H1 (cell line): ENCODE data around the gene TBC1D16. TPM values are rescaled to one million over a fixed set of nuclear protein-coding genes. Genes with fewer than 3 reads are reported as not detected.

Experiments
- CTCF ChIA-PET: fragments of 300-600 bp; sonication (Branson Sonifier 250); formaldehyde crosslinking; loops from one replicate; lab custom pipeline; 2021; ENCODE audit not compliant: partially characterized antibody; lab: Charles Lee
- POLR2A ChIA-PET: fragments of 300-600 bp; sonication (Branson Sonifier 250); formaldehyde crosslinking; loops from one replicate; lab custom pipeline; 2021; ENCODE audit warnings: inconsistent platforms; ENCODE audit not compliant: partially characterized antibody; lab: Charles Lee
- DNase-seq, 2 experiments: peaks; one replicate each; pipeline versions ENCODE4 v3.0.0 to v3.0.0-alpha.2; 2010 to 2022; ENCODE audit warnings: low spot score in 2 of 2, low read depth in 1 of 2, mixed read lengths in 1 of 2
- FAIRE-seq: peaks from 2 replicates; lab custom pipeline; 2011; peaks lifted over from hg19 to GRCh38; lab: Jason Lieb, UNC
- H2AFZ ChIP-seq: 2 replicates; pipeline ENCODE4 v1.8.1; 2012; ENCODE audit warnings: low read length, inconsistent platforms
- H2AK5ac ChIP-seq: 2 replicates; pipeline ENCODE4 v1.6.1; 2013; ENCODE audit warnings: low read depth, low read length
- H2BK120ac ChIP-seq: replicated peaks from 2 replicates; pipeline ENCODE3; 2013; ENCODE audit warnings: low read depth, low read length, inconsistent platforms
- H2BK12ac ChIP-seq: 2 replicates; pipeline ENCODE4 v1.6.1; 2013; ENCODE audit warnings: low read depth, low read length
- H2BK15ac ChIP-seq: 2 replicates; pipeline ENCODE4 v1.6.1; 2013; ENCODE audit warnings: low read length
- H2BK20ac ChIP-seq: 2 replicates; pipeline ENCODE4 v1.6.1; 2013; ENCODE audit warnings: low read length
- H2BK5ac ChIP-seq: 2 replicates; pipeline ENCODE4 v1.6.1; 2013; ENCODE audit warnings: low read depth, low read length
- H3K14ac ChIP-seq: 2 replicates; pipeline ENCODE4 v1.6.1; 2013; ENCODE audit warnings: inconsistent platforms; ENCODE audit not compliant: insufficient read length
- H3K18ac ChIP-seq: 2 replicates; pipeline ENCODE4 v1.6.1; 2013; ENCODE audit warnings: low read length; ENCODE audit errors: extremely low read depth
- H3K23ac ChIP-seq: 2 replicates; pipeline ENCODE4 v1.6.1; 2013; ENCODE audit warnings: inconsistent platforms; ENCODE audit not compliant: insufficient read length
- H3K23me2 ChIP-seq: 2 replicates; pipeline ENCODE4 v1.6.1; 2013; ENCODE audit warnings: low read depth, low read length
- H3K27ac ChIP-seq: 2 replicates; pipeline ENCODE4 v1.6.1; 2011; ENCODE audit warnings: low read depth, low read length, inconsistent platforms
- H3K27me3 ChIP-seq, 4 experiments: replicated peaks in 1 of 4; 1 replicate in 1 of 4; 2 replicates in 3 of 4; pipeline versions ENCODE4 v1.6.1 to v1.8.1; 2011 to 2013; ENCODE audit warnings: low read length in 3 of 4, mild to moderate bottlenecking in 3 of 4, inconsistent platforms in 2 of 4, mixed read lengths in 2 of 4, moderate library complexity in 1 of 4; ENCODE audit not compliant: control insufficient read depth in 3 of 4, insufficient read depth in 3 of 4; ENCODE audit errors: extremely low read depth in 1 of 4
- H3K36me3 ChIP-seq, 4 experiments: 2 replicates each; pipeline versions ENCODE4 v1.6.1 to v1.8.1; 2011 to 2013; ENCODE audit warnings: mild to moderate bottlenecking in 4 of 4, low read length in 3 of 4, moderate library complexity in 2 of 4, control low read depth in 1 of 4, inconsistent platforms in 1 of 4; ENCODE audit not compliant: insufficient read depth in 4 of 4, control insufficient read depth in 2 of 4
- H3K4ac ChIP-seq: replicated peaks from 2 replicates; pipeline ENCODE3; 2013; ENCODE audit warnings: low read length, low read depth, mixed read lengths, inconsistent platforms; ENCODE audit not compliant: insufficient read length
- H3K4me1 ChIP-seq, 4 experiments: replicated peaks in 1 of 4; 1 replicate in 1 of 4; 2 replicates in 3 of 4; pipeline versions ENCODE4 v1.6.1 to v1.8.1; 2011 to 2013; ENCODE audit warnings: low read length in 3 of 4, inconsistent platforms in 2 of 4, mixed read lengths in 1 of 4; ENCODE audit not compliant: insufficient read depth in 4 of 4, control insufficient read depth in 3 of 4
- H3K4me2 ChIP-seq, 2 experiments: 2 replicates each; pipeline versions ENCODE4 v1.6.1 to v1.8.1; 2011 to 2013; ENCODE audit warnings: low read depth in 2 of 2, low read length in 2 of 2, control low read depth in 1 of 2, inconsistent platforms in 1 of 2, mild to moderate bottlenecking in 1 of 2; ENCODE audit not compliant: insufficient read depth in 1 of 2
- H3K4me3 ChIP-seq, 4 experiments: fragments of 200-600, 300-600 bp in 1 of 4; sonication (generic), shearing (Covaris generic), sonication (Bioruptor Twin) in 1 of 4; 2 replicates each; pipeline versions ENCODE4 v1.5.1 to v1.8.1; 2011 to 2016; ENCODE audit warnings: low read length in 4 of 4, low read depth in 3 of 4, control low read depth in 2 of 4, inconsistent platforms in 2 of 4, mild to moderate bottlenecking in 2 of 4, mixed read lengths in 1 of 4, moderate library complexity in 1 of 4; ENCODE audit not compliant: insufficient read depth in 2 of 4; ENCODE audit errors: extremely low read depth in 1 of 4
- H3K56ac ChIP-seq: replicated peaks from 2 replicates; pipeline ENCODE3; 2013; ENCODE audit warnings: low read depth, mild to moderate bottlenecking, mixed read lengths, low read length, inconsistent platforms; ENCODE audit not compliant: insufficient read length
- H3K79me1 ChIP-seq: 2 replicates; pipeline ENCODE4 v1.6.1; 2013; ENCODE audit warnings: low read depth, low read length, control low read depth
- H3K79me2 ChIP-seq, 2 experiments: 2 replicates each; pipeline versions ENCODE4 v1.6.1 to v1.8.1; 2012 to 2013; ENCODE audit warnings: low read length in 2 of 2, mild to moderate bottlenecking in 2 of 2, inconsistent platforms in 1 of 2; ENCODE audit not compliant: insufficient read depth in 2 of 2, control insufficient read depth in 1 of 2
- H3K9ac ChIP-seq, 4 experiments: replicated peaks in 1 of 4; 1 replicate in 1 of 4; 2 replicates in 3 of 4; pipeline versions ENCODE4 v1.6.1 to v1.8.1; 2011 to 2013; ENCODE audit warnings: low read depth in 3 of 4, low read length in 3 of 4, control low read depth in 2 of 4, mild to moderate bottlenecking in 2 of 4, moderate library complexity in 2 of 4, inconsistent platforms in 1 of 4; ENCODE audit errors: extremely low read depth in 1 of 4
- H3K9me3 ChIP-seq, 2 experiments: 2 replicates each; pipeline versions ENCODE4 v1.6.1 to v1.8.1; 2012 to 2013; ENCODE audit warnings: mild to moderate bottlenecking in 2 of 2, moderate library complexity in 2 of 2, control low read depth in 1 of 2, inconsistent platforms in 1 of 2, low read depth in 1 of 2, low read length in 1 of 2, mixed read lengths in 1 of 2; ENCODE audit not compliant: insufficient read depth in 2 of 2
- H4K20me1 ChIP-seq, 2 experiments: replicated peaks in 1 of 2; 2 replicates each; pipeline versions ENCODE3 to v1.8.1; 2011 to 2013; ENCODE audit warnings: inconsistent platforms in 2 of 2, low read length in 2 of 2, mild to moderate bottlenecking in 1 of 2; ENCODE audit not compliant: insufficient read depth in 2 of 2, control insufficient read depth in 1 of 2
- H4K5ac ChIP-seq: 2 replicates; pipeline ENCODE4 v1.6.1; 2013; ENCODE audit warnings: low read length, low read depth, mixed read lengths, inconsistent platforms; ENCODE audit not compliant: insufficient read length
- H4K8ac ChIP-seq: 2 replicates; pipeline ENCODE4 v1.8.0; 2013; ENCODE audit warnings: mild to moderate bottlenecking, moderate library complexity, low read length, inconsistent platforms; ENCODE audit not compliant: insufficient read depth; ENCODE audit errors: extremely low read depth
- H4K91ac ChIP-seq: replicated peaks from 2 replicates; pipeline ENCODE3; 2013; ENCODE audit warnings: low read length, mixed read lengths, inconsistent platforms; ENCODE audit not compliant: insufficient read length
- PHF8 ChIP-seq: fragments of 200-600 bp; sonication (generic); conservative IDR thresholded peaks from 2 replicates; pipeline ENCODE4 v1.7.1; 2012; ENCODE audit warnings: low read depth, mild to moderate bottlenecking, inconsistent platforms, low read length, moderate library complexity
- RBBP5 ChIP-seq: IDR thresholded peaks from 2 replicates; pipeline ENCODE4 v1.7.1; 2012; ENCODE audit warnings: low read depth, mild to moderate bottlenecking, inconsistent platforms, low read length, moderate library complexity, borderline replicate concordance
- TEAD4 ChIP-seq: IDR thresholded peaks from 2 replicates; pipeline ENCODE4 v1.6.1; 2012; ENCODE audit warnings: low read depth, low read length, inconsistent platforms, mixed read lengths
- WGBS, 2 experiments: shearing (Covaris generic) in 1 of 2; methylation state at CpG; one replicate each; pipeline versions ENCODE4 v1.1.6 to v1.1.7; 2013 to 2015; ENCODE audit warnings: low lambda C conversion rate in 2 of 2, mixed read lengths in 2 of 2, inconsistent platforms in 1 of 2, low coverage in 1 of 2, missing lambda C conversion rate in 1 of 2; ENCODE audit not compliant: insufficient replicate concordance in 2 of 2, insufficient coverage in 1 of 2, insufficient read length in 1 of 2; ENCODE audit errors: extremely low coverage in 1 of 2, missing lambda C conversion rate in 1 of 2; 5-methylcytosine and 5-hydroxymethylcytosine counted together
- polyA plus RNA-seq, 7 experiments: library from polyadenylated mRNA; depleted of rRNA in 3 of 7; stranded (reverse) in 5 of 7; unstranded in 2 of 7; fragments of >200 nt in 5 of 7; fragments of 200-250 nt in 2 of 7; gene quantifications; 1 replicate in 5 of 7; 2 replicates in 1 of 7; 4 replicates in 1 of 7; pipeline versions ENCODE4 v1.2.1 to v1.2.3, GENCODE V29; 2011 to 2013; ENCODE audit warnings: missing spikeins in 2 of 7, mixed read lengths in 2 of 7
- total RNA-seq: library from RNA; stranded (reverse); fragmentation: NEBNext Ultra II Directional; extraction: Animal tissue kit (Norgen Biotek cat#: 25700); gene quantifications from 2 replicates; pipeline ENCODE4 v1.2.1, GENCODE V29; 2021
- TF ChIP-seq, protein P1 (sequence below): IDR thresholded peaks from 2 replicates; pipeline ENCODE4 v1.6.1; 2011; ENCODE audit warnings: low read depth, mild to moderate bottlenecking, low read length; ENCODE audit not compliant: insufficient read depth

Gene TBC1D16
- total and polyA plus RNA-seq, 2 of the 8 experiments (the other 6 are each of a cell fraction or from before 2014, with no cell fraction given): 21.1 to 109 TPM

DNA sequence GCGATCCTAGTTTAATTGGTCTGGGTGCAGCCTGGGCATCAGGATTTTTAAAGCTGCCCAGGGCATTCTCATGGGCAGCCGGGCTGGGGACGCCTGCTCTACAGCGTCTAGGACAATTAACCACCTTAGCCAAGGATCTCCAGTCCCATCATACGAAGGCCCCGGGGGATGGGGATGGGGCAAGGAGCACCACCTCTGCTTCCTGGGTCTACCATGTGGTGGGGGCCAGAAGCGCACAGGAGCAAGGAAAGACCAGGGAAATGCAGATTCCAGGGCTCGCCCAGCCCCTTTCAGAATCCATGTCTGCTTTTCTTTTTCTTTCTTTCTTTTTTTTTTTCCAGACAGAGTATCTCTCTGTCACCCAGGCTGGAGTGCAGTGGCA, 29.3 kb downstream of the TBC1D16 start:
- Histone ChIP-seq H3K4me1 (peaks cover 0 to 8% (median 3%) of the 10 kb centered on the region in 4 experiments; a peak in 3 of 7 replicates), H3K4me3 (peak overlapping the region; percentile 27 to 63 (median 36); a peak in 7 of 8 replicates), H3K4ac (no peak overlapping the region), H4K20me1 (peaks cover 5 to 25% of the 10 kb centered on the region in 2 experiments), H4K8ac (no peak overlapping the region), H3K18ac (no peak overlapping the region; the same call in 1 of the 2 replicates), H3K9me3 (no peaks in the 10 kb centered on the region), H4K91ac (no peak overlapping the region), H2AFZ (no peak overlapping the region), H3K79me1 (peaks cover 4% of the 10 kb centered on the region; the same call in 1 of the 2 replicates), H4K5ac (no peak overlapping the region), H2BK12ac (no peak overlapping the region), H3K4me2 (peak overlapping the region; percentile 16 to 72; a peak in 3 of 4 replicates), H3K14ac (no peak overlapping the region), H2BK120ac (no peak overlapping the region), H2AK5ac (no peak overlapping the region), H3K27ac (no peak overlapping the region), H3K36me3 (peaks cover 0 to 15% (median 9%) of the 10 kb centered on the region in 4 experiments; a peak in 4 of 8 replicates), H3K23ac (no peak overlapping the region), H3K56ac (no peak overlapping the region), H3K79me2 (peaks cover 0 to 14% of the 10 kb centered on the region in 2 experiments; a peak in 1 of 4 replicates), H2BK5ac (peak overlapping the region; percentile 60; the same call in 1 of the 2 replicates), H3K9ac (no peak overlapping the region), H2BK20ac (no peak overlapping the region), H3K27me3 (no peaks in the 10 kb centered on the region), H2BK15ac (no peak overlapping the region), H3K23me2 (no peaks in the 10 kb centered on the region)
- POLR2A ChIA-PET: interaction anchor here (0.7 to 3.7 kb wide), 3 partner anchors 13 to 140 kb away, joined by 3 to 20 read pairs (median 5); no protein-coding TSS in a partner anchor
- TF ChIP-seq RBBP5 (0 out of 2 replicates have a peak, but pooled peaks have one; percentile 7), PHF8 (no peak), TEAD4 (no peak)
- TF ChIP-seq, protein P1, sequence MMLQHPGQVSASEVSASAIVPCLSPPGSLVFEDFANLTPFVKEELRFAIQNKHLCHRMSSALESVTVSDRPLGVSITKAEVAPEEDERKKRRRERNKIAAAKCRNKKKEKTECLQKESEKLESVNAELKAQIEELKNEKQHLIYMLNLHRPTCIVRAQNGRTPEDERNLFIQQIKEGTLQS: no peak
- DNase-seq (no peak), FAIRE-seq (no peak)
- CTCF ChIA-PET: interaction anchor here (0.7 to 10.2 kb wide), 34 partner anchors 9 to 1260 kb away, joined by 3 to 110 read pairs (median 4); partner anchors contain the start of gene GAA
- WGBS, 2 experiments: 54% methylated on average over 8 of the region's 8 CpGs; no CpG with 5 or more reads in 1 of the 2 experiments
